PC-9 (cell line): ENCODE data around the gene SDCCAG8.

Experiments used
- EZH2 ChIP-seq: fragments of 200-600 bp; sonication (generic); IDR thresholded peaks from 2 replicates; pipeline ENCODE4 v1.8.0; 2017; ENCODE audit warnings: antibody characterized with exemption, low read depth
- TF ChIP-seq, protein P1 (sequence below): fragments of 200-600 bp; sonication (generic); conservative IDR thresholded peaks from 2 replicates; pipeline ENCODE4 v1.6.1; 2017; ENCODE audit warnings: mixed run types, antibody characterized with exemption, mild to moderate bottlenecking, moderate library complexity

DNA sequence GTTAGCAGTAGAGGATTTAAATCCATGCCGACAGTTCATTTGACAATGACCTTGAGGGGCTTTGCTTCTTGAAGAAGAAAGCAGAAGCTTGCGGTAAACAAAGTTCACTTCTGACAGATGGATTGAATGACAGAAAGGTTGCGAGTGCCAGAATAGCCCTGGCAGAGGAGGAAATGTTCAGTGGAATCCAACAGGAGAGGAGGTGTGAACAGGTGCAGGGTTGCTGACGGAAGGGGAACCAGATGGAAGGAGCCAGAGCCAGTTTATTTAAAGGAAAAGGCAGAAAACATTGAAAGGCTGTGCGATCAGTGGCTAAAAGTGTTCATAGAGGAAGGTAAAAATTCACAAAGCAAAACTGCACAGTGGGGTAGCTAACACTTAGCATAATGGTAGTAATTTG is 141.0 kb downstream of the SDCCAG8 start:
- no peak for TF ChIP-seq EZH2
- TF ChIP-seq, protein P1, sequence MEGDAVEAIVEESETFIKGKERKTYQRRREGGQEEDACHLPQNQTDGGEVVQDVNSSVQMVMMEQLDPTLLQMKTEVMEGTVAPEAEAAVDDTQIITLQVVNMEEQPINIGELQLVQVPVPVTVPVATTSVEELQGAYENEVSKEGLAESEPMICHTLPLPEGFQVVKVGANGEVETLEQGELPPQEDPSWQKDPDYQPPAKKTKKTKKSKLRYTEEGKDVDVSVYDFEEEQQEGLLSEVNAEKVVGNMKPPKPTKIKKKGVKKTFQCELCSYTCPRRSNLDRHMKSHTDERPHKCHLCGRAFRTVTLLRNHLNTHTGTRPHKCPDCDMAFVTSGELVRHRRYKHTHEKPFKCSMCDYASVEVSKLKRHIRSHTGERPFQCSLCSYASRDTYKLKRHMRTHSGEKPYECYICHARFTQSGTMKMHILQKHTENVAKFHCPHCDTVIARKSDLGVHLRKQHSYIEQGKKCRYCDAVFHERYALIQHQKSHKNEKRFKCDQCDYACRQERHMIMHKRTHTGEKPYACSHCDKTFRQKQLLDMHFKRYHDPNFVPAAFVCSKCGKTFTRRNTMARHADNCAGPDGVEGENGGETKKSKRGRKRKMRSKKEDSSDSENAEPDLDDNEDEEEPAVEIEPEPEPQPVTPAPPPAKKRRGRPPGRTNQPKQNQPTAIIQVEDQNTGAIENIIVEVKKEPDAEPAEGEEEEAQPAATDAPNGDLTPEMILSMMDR, result no peak
